ENCODE measurements around the gene RALB. TPM values are rescaled to one million over a fixed set of nuclear protein-coding genes. Genes with fewer than 3 reads are reported as not detected.
A peak's percentile ranks its signal among the peaks of the same experiment; 100 is the strongest.

The RALB gene
- total and polyA plus RNA-seq, 2 of the 8 experiments (the other 6 are each of a cell fraction or from before 2014, with no cell fraction given): 12.0 to 16.6 TPM

DNA sequence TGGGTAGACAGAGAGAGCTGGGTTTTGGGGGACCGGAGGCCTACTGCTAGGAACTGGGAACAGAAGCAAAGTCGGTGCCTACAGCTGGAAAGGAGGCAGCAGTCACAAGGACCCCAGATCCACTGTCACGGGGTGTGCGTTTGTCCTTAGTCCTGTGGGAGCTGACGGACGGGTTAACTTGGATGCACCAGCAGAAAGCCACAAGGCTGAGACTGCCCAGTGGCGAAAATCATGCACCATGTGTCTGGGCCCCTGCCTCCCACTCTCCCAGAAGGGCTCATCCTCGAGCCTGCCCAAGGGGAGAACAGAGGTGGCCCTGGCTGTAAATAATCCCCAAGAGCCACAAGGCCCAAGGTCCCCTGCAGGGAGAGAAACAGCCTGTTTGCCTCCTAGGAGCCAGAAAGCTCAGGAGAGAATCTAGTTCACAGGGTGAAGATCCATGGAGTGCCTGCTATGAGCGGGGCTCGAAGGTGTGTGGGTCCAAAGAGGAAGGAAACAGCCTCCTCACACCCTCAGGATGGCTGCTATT lies 11.7 kb upstream of the RALB start:
- no peak for DNase-seq (ENCODE audit: low read depth in 1 of 2, low spot score in 2 of 2)
- H2BK20ac ChIP-seq (ENCODE audit: low read length): no peak overlapping the region
- CTCF ChIA-PET (ENCODE audit: partially characterized antibody): interaction anchor here (0.7 to 2.2 kb wide), 5 partner anchors 8 to 312 kb away, joined by 3 to 7 read pairs (median 4); partner anchors contain the start of gene RALB
- no peak for TF ChIP-seq RBBP5 (IDR thresholded peaks at IDR 0.05; ENCODE audit: borderline replicate concordance, low read depth, low read length)
- no peak for TF ChIP-seq MAFK (IDR thresholded peaks at IDR 0.05; ENCODE audit: low read depth, low read length)
- TF ChIP-seq HDAC6 (IDR thresholded peaks at IDR 0.05; ENCODE audit: low read depth, low read length): no peak
- no peak for TF ChIP-seq SIX5 (IDR thresholded peaks at IDR 0.05; ENCODE audit: low read depth, low read length)
- no peak for TF ChIP-seq GTF2F1 (IDR thresholded peaks at IDR 0.05; ENCODE audit: borderline replicate concordance, low read depth, low read length)
- TF ChIP-seq NANOG (IDR thresholded peaks at IDR 0.05; ENCODE audit: insufficient read depth, low read depth, low read length, poor library complexity, severe bottlenecking): no peak
- TF ChIP-seq KDM5A (IDR thresholded peaks at IDR 0.05; ENCODE audit: low read length): no peak
- TF ChIP-seq EP300 (IDR thresholded peaks at IDR 0.05; ENCODE audit: borderline replicate concordance in 1 of 2, low read depth in 2 of 2, low read length in 2 of 2): no peak
- no peak for TF ChIP-seq CEBPB (IDR thresholded peaks at IDR 0.05; ENCODE audit: low read depth, low read length)
- no peak for TF ChIP-seq MAX (IDR thresholded peaks at IDR 0.05)
- no peak for TF ChIP-seq TAF1 (IDR thresholded peaks at IDR 0.05; ENCODE audit: low read depth, low read length)
- no peak for TF ChIP-seq E2F6 (IDR thresholded peaks at IDR 0.05)

More for the DNA sequence above, 11.7 kb upstream of the RALB start:
- Histone ChIP-seq H4K5ac (ENCODE audit: insufficient read length, low read depth, low read length) (no peak overlapping the region), H3K23ac (ENCODE audit: insufficient read length) (no peak overlapping the region), H2BK120ac (replicated peaks; ENCODE audit: low read depth, low read length) (no peak overlapping the region), H3K36me3 (ENCODE audit: control insufficient read depth in 2 of 4, insufficient read depth in 4 of 4, low read length in 3 of 4) (no peaks in the 10 kb centered on the region), H3K79me2 (ENCODE audit: control insufficient read depth in 1 of 2, insufficient read depth in 2 of 2, low read length in 2 of 2) (no peaks in the 10 kb centered on the region), H2BK12ac (ENCODE audit: low read depth, low read length) (0 out of 2 replicates have a peak overlapping the region, but pooled peaks have one; percentile 55), H2AFZ (ENCODE audit: low read length) (no peak overlapping the region), H3K9me3 (ENCODE audit: insufficient read depth in 2 of 2, low read depth in 1 of 2, low read length in 1 of 2) (no peaks in the 10 kb centered on the region), H2BK15ac (ENCODE audit: low read length) (peak overlapping the region; percentile 88; the same call in 1 of the 2 replicates), H2AK5ac (ENCODE audit: low read depth, low read length) (no peak overlapping the region), H3K23me2 (ENCODE audit: low read depth, low read length) (no peaks in the 10 kb centered on the region; the same call in 1 of the 2 replicates), H3K27me3 (replicated peaks in 1 of 4; ENCODE audit: control insufficient read depth in 3 of 4, extremely low read depth in 1 of 4, insufficient read depth in 3 of 4, low read length in 3 of 4) (peaks cover 0 to 2% (median 0%) of the 10 kb centered on the region in 4 experiments; a peak in 2 of 7 replicates), H3K4me3 (ENCODE audit: extremely low read depth in 1 of 4, insufficient read depth in 2 of 4, low read depth in 3 of 4, low read length in 4 of 4) (no peak overlapping the region), H3K56ac (replicated peaks; ENCODE audit: insufficient read length, low read depth, low read length) (no peak overlapping the region), H3K14ac (ENCODE audit: insufficient read length) (no peak overlapping the region), H4K8ac (ENCODE audit: extremely low read depth, insufficient read depth, low read length) (no peak overlapping the region), H3K4me1 (replicated peaks in 1 of 4; ENCODE audit: control insufficient read depth in 3 of 4, insufficient read depth in 4 of 4, low read length in 3 of 4) (peaks cover 7 to 30% (median 16%) of the 10 kb centered on the region in 4 experiments), H3K4me2 (ENCODE audit: insufficient read depth in 1 of 2, low read depth in 2 of 2, low read length in 2 of 2) (no peak overlapping the region), H3K9ac (replicated peaks in 1 of 4; ENCODE audit: extremely low read depth in 1 of 4, low read depth in 3 of 4, low read length in 3 of 4) (no peak overlapping the region), H3K4ac (replicated peaks; ENCODE audit: insufficient read length, low read depth, low read length) (no peak overlapping the region), H4K20me1 (replicated peaks in 1 of 2; ENCODE audit: control insufficient read depth in 1 of 2, insufficient read depth in 2 of 2, low read length in 2 of 2) (no peaks in the 10 kb centered on the region), H3K27ac (ENCODE audit: low read depth, low read length) (no peak overlapping the region), H3K18ac (ENCODE audit: extremely low read depth, low read length) (no peak overlapping the region), H2BK5ac (ENCODE audit: low read depth, low read length) (no peak overlapping the region), H4K91ac (replicated peaks; ENCODE audit: insufficient read length, low read length) (no peak overlapping the region), H3K79me1 (ENCODE audit: low read depth, low read length) (no peaks in the 10 kb centered on the region)
- POLR2A ChIA-PET (ENCODE audit: partially characterized antibody): interaction anchor here (1.2 kb wide), 1 partner anchor 11 kb away, joined by 9 read pairs; the partner anchor contains the start of gene RALB
- no peak for FAIRE-seq
- 90% methylated on average over 10 of the region's 10 CpGs; no CpG with 5 or more reads in 1 of the 2 experiments for WGBS, 2 experiments (ENCODE audit: extremely low coverage in 1 of 2, insufficient coverage in 1 of 2, insufficient read length in 1 of 2, insufficient replicate concordance in 2 of 2, low coverage in 1 of 2, low lambda C conversion rate in 2 of 2, missing lambda C conversion rate in 1 of 2)
